OCI-LY1 (cell line): ENCODE results near the gene POLE2.
"Not testable (repeated sequence)": the region's sequence is repeated elsewhere in the genome, so short reads cannot be mapped to it uniquely, and the experiment has no call there.

Source experiments
- CTCF ChIP-seq: fragments of 200-600 bp; sonication (generic), shearing (Covaris generic); IDR thresholded peaks from 2 replicates; pipeline ENCODE4 v1.5.1; 2017; ENCODE audit warnings: mild to moderate bottlenecking, antibody characterized with exemption, low read length, moderate library complexity, mixed read lengths
- EZH2 ChIP-seq: fragments of 200-600 bp; sonication (generic), shearing (Covaris generic); IDR thresholded peaks from 2 replicates; pipeline ENCODE4 v1.8.0; 2017; ENCODE audit warnings: borderline replicate concordance, mixed run types, mild to moderate bottlenecking, antibody characterized with exemption, low read length, moderate library complexity, mixed read lengths

GRCh38 chr14:49710993-49711392, 23.0 kb upstream of the POLE2 start:
- TF ChIP-seq EZH2, CTCF: not testable (repeated sequence)
